Measurements from ENCODE around the gene CNIH2. TPM values are rescaled to one million over a fixed set of nuclear protein-coding genes. Genes with fewer than 3 reads are reported as not detected.

Gene CNIH2
- total RNA-seq, 2 experiments from 2014 or later: 4.1 to 6.2 TPM

DNA sequence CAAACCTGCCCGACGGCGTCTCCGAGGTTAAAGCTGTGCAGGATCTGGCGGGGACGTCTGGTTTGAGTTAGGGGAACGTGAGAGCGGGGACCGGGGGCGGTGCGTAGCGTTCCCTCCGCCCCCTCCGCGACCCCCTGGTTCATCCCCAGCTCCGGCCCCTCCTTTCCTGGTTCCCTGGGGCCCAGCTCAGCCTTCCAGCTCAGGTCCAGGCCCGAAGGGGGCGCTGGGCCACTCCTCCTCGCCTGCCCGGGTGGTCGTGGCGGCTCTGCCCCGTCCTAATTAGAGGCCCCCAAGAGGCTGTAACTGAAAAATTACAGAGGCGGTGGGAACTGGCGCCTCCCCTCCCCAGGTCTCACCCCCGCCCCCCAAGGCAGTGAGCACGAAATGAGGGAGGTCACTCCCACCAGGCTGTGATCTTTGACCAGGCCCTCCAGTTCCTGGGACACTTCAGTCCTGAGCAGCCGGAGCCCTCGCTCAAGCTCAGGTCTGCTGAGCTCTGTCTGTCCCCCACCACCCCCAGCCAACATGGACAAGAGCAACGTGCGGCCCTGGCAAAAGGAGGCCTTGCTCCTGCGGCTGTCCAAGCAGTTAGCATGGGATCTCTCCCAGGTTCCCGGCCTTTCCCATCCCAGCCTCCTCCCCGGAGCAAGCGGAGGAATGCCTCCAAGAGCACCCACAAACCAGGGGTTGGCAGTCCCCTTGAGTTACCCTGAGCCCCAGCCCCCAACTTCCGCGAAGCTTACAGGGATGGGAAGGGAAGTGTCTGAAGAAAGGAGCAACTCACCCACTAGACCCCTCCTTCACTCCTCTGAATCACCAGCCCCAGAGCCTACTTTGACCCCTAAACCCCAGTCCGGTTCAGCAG is 35.6 kb downstream of the CNIH2 start:
- POLR2A ChIA-PET: interaction anchor here (1.0 to 3.0 kb wide), 17 partner anchors 8 to 814 kb away, joined by 3 to 39 read pairs (median 11); partner anchors contain the start of genes B4GAT1, BRMS1, MALAT1 and MRPL11
- Mint-ChIP-seq H3K9me3 (no peaks in the 10 kb centered on the region), H3K27me3 (no peaks in the 10 kb centered on the region), H3K4me1 (ENCODE audit: low read depth) (peaks cover 37% of the 10 kb centered on the region), H3K36me3 (ENCODE audit: low read depth) (no peaks in the 10 kb centered on the region), H3K27ac (peak overlapping the region; percentile 95), H3K4me3 (peak overlapping the region; percentile 90)
- ATAC-seq (ENCODE audit: poor library complexity) (no peak), DNase-seq (peak in 1 of 14 experiments; percentile 51)
- CTCF ChIA-PET: interaction anchor here (1.1 to 3.6 kb wide), 7 partner anchors 8 to 269 kb away, joined by 3 to 30 read pairs (median 5); no protein-coding TSS in a partner anchor
- TF ChIP-seq, protein P1, sequence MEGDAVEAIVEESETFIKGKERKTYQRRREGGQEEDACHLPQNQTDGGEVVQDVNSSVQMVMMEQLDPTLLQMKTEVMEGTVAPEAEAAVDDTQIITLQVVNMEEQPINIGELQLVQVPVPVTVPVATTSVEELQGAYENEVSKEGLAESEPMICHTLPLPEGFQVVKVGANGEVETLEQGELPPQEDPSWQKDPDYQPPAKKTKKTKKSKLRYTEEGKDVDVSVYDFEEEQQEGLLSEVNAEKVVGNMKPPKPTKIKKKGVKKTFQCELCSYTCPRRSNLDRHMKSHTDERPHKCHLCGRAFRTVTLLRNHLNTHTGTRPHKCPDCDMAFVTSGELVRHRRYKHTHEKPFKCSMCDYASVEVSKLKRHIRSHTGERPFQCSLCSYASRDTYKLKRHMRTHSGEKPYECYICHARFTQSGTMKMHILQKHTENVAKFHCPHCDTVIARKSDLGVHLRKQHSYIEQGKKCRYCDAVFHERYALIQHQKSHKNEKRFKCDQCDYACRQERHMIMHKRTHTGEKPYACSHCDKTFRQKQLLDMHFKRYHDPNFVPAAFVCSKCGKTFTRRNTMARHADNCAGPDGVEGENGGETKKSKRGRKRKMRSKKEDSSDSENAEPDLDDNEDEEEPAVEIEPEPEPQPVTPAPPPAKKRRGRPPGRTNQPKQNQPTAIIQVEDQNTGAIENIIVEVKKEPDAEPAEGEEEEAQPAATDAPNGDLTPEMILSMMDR (IDR thresholded peaks at IDR 0.05): no peak
- peak overlapping the region; percentile 61 for H3K4me3 ChIP-seq (ENCODE audit: low read length)
- intact Hi-C loops (cut with DNase I, micrococcal nuclease): no loop called here
- peaks cover 66% of the 10 kb centered on the region for H3K4me1 ChIP-seq (ENCODE audit: insufficient read depth, low read length)
- no peaks in the 10 kb centered on the region for H3K9me3 ChIP-seq (ENCODE audit: control insufficient read depth in 1 of 2, insufficient read depth in 1 of 2, low read length in 2 of 2)
- no peaks in the 10 kb centered on the region for H3K27me3 ChIP-seq (ENCODE audit: control insufficient read depth in 1 of 2, insufficient read depth in 2 of 2, low read length in 2 of 2)
- peak overlapping the region; percentile 77 to 80 for H3K27ac ChIP-seq (ENCODE audit: low read depth in 1 of 2, low read length in 2 of 2)
- no peaks in the 10 kb centered on the region for H3K36me3 ChIP-seq (ENCODE audit: insufficient read depth, low read length)

DNA sequence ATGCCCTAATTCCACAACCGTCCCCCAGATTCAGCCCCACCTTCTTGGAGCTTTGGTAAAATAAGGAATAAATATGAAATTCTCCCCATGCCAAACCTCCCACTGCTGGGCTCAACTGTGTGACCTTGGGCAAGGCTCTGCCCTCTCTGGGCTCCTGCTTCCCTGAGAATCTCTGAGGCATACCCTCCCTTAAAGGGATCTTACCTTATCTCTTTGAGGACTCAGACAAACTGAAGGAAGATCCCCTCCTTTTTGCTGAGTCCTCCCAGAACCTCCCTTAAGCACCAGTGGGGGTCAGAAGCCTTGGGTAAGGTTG is 36.2 kb downstream of the CNIH2 start:
- H3K27me3 ChIP-seq (ENCODE audit: control insufficient read depth in 1 of 2, insufficient read depth in 2 of 2, low read length in 2 of 2): no peaks in the 10 kb centered on the region
- H3K4me1 ChIP-seq (ENCODE audit: insufficient read depth, low read length): peaks cover 72% of the 10 kb centered on the region
- H3K4me1 Mint-ChIP-seq (ENCODE audit: low read depth): peaks cover 43% of the 10 kb centered on the region
- no peaks in the 10 kb centered on the region for H3K36me3 ChIP-seq (ENCODE audit: insufficient read depth, low read length)
- H3K4me3 ChIP-seq (ENCODE audit: low read length): no peak overlapping the region
- no peak for DNase-seq
- CTCF ChIA-PET: no interaction called here
- peak overlapping the region; percentile 67 for H3K4me3 Mint-ChIP-seq
- no peak for ATAC-seq (ENCODE audit: poor library complexity)
- H3K27ac Mint-ChIP-seq: peak overlapping the region; percentile 95
- POLR2A ChIA-PET: interaction anchor here (0.5 to 2.8 kb wide), 3 partner anchors 31 to 711 kb away, joined by 3 to 26 read pairs (median 12); partner anchors contain the start of genes BRMS1 and MRPL11
- H3K9me3 ChIP-seq (ENCODE audit: control insufficient read depth in 1 of 2, insufficient read depth in 1 of 2, low read length in 2 of 2): no peaks in the 10 kb centered on the region
- TF ChIP-seq, protein P1 (IDR thresholded peaks at IDR 0.05): no peak
- no peaks in the 10 kb centered on the region for H3K27me3 Mint-ChIP-seq
- H3K36me3 Mint-ChIP-seq (ENCODE audit: low read depth): no peaks in the 10 kb centered on the region
- intact Hi-C loops (cut with DNase I, micrococcal nuclease): no loop called here
- H3K9me3 Mint-ChIP-seq: no peaks in the 10 kb centered on the region
- H3K27ac ChIP-seq (ENCODE audit: low read depth in 1 of 2, low read length in 2 of 2): peak overlapping the region; percentile 41 to 80

DNA sequence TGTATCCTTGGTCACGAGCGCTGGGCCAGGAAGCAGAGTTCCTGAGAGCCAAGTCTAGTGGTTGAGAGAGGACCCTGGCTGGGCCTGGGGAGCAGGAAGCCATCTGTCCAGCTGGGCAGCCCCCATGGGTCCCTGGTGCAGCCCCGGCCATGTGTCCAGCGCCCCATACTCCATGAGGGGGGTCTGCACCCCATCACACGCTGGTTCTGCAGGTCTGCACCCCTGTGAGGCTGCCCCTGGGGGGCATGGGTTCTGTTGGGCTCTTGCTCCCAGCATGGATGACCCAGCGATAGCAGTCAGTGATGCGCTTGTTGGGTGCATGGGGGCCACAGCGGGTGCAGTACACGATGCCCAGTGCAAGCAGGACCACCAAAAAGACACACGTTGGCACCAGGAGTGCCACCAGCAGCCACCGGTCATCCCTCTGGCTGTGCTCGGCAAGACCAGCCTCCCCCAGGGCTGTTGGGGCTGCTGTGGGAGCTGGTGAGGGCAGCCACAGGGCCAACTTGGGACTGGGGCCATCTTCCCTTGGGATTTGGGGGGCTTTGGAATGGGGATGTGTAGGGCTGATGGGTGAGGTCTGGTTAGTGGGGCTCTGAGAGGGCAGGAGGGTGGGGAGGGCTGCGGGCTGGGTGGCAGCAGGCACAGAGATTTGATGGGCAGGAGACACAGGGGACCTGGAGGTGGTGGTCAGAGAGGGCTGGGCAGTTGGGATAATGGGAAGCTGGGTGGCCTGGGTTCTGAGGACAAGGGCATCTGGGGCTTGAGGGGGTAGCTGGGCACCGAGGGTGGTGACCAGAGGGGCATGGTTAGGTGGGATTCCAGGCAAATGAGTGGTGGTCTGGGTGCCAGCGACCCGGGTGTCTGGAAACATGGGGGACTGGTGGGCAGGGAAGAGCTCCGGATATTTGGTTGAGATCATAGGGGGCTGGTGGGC is 36.9 kb downstream of the CNIH2 start:
- no peaks in the 10 kb centered on the region for H3K36me3 Mint-ChIP-seq (ENCODE audit: low read depth)
- H3K9me3 ChIP-seq (ENCODE audit: control insufficient read depth in 1 of 2, insufficient read depth in 1 of 2, low read length in 2 of 2): no peaks in the 10 kb centered on the region
- H3K4me3 ChIP-seq (ENCODE audit: low read length): no peak overlapping the region
- H3K4me3 Mint-ChIP-seq: peak overlapping the region; percentile 72
- ATAC-seq (ENCODE audit: poor library complexity) (no peak), DNase-seq (no peak)
- no peaks in the 10 kb centered on the region for H3K36me3 ChIP-seq (ENCODE audit: insufficient read depth, low read length)
- H3K4me1 ChIP-seq (ENCODE audit: insufficient read depth, low read length): peaks cover 76% of the 10 kb centered on the region
- peak overlapping the region; percentile 95 for H3K27ac Mint-ChIP-seq
- H3K27me3 Mint-ChIP-seq: no peaks in the 10 kb centered on the region
- no peaks in the 10 kb centered on the region for H3K9me3 Mint-ChIP-seq
- intact Hi-C loops (cut with DNase I, micrococcal nuclease): no loop called here
- H3K4me1 Mint-ChIP-seq (ENCODE audit: low read depth): peaks cover 50% of the 10 kb centered on the region
- TF ChIP-seq, protein P1 (IDR thresholded peaks at IDR 0.05): no peak
- ChIA-PET POLR2A (interaction anchor here (0.5 to 2.8 kb wide), 2 partner anchors 30 to 712 kb away, joined by 3 to 26 read pairs; partner anchors contain the start of gene BRMS1), CTCF (no interaction called here)
- no peaks in the 10 kb centered on the region for H3K27me3 ChIP-seq (ENCODE audit: control insufficient read depth in 1 of 2, insufficient read depth in 2 of 2, low read length in 2 of 2)
- peak overlapping the region in 1 of 2 donors; percentile 91 for H3K27ac ChIP-seq (ENCODE audit: low read depth in 1 of 2, low read length in 2 of 2)

Data from CD4-positive, alpha-beta T cell (primary cell).